Measurements from ENCODE around the gene PCDHGA6. TPM values are rescaled to one million over a fixed set of nuclear protein-coding genes. Genes with fewer than 3 reads are reported as not detected.

The PCDHGA6 gene
- total RNA-seq, 4 donors from 2014 or later, result 3.1 to 6.2 (median 3.4) TPM

DNA sequence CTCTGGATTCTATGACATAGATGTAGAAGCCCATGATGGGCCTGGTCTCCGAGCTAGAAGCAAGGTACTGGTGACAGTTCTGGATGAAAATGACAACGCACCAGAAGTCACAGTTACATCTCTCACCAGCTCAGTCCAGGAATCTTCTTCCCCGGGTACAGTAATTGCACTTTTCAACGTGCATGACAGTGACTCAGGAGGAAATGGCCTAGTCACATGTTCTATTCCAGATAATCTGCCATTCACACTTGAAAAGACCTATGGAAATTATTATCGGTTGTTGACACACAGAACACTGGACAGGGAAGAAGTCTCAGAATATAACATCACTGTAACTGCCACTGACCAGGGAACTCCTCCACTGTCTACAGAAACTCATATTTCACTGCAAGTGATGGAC, 17.6 kb upstream of the PCDHGA6 start:
- TF ChIP-seq, protein P1, sequence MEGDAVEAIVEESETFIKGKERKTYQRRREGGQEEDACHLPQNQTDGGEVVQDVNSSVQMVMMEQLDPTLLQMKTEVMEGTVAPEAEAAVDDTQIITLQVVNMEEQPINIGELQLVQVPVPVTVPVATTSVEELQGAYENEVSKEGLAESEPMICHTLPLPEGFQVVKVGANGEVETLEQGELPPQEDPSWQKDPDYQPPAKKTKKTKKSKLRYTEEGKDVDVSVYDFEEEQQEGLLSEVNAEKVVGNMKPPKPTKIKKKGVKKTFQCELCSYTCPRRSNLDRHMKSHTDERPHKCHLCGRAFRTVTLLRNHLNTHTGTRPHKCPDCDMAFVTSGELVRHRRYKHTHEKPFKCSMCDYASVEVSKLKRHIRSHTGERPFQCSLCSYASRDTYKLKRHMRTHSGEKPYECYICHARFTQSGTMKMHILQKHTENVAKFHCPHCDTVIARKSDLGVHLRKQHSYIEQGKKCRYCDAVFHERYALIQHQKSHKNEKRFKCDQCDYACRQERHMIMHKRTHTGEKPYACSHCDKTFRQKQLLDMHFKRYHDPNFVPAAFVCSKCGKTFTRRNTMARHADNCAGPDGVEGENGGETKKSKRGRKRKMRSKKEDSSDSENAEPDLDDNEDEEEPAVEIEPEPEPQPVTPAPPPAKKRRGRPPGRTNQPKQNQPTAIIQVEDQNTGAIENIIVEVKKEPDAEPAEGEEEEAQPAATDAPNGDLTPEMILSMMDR (IDR thresholded peaks at IDR 0.05; ENCODE audit: low read depth), result no peak

DNA sequence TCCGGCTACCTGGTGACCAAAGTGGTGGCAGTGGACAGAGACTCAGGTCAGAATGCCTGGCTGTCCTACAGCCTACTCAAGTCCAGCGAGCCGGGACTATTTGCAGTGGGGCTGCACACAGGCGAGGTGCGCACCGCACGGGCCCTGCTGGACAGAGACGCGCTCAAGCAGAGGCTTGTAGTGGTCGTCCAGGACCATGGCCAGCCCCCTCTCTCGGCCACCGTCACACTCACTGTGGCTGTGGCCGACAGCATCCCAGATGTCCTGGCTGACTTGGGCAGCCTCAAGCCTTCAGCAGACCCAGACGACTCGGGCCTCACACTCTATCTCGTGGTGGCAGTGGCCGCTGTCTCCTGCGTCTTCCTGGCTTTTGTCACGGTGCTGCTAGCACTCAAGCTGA, 16.7 kb upstream of the PCDHGA6 start:
- TF ChIP-seq, protein P1 (IDR thresholded peaks at IDR 0.05; ENCODE audit: low read depth), result no peak

DNA sequence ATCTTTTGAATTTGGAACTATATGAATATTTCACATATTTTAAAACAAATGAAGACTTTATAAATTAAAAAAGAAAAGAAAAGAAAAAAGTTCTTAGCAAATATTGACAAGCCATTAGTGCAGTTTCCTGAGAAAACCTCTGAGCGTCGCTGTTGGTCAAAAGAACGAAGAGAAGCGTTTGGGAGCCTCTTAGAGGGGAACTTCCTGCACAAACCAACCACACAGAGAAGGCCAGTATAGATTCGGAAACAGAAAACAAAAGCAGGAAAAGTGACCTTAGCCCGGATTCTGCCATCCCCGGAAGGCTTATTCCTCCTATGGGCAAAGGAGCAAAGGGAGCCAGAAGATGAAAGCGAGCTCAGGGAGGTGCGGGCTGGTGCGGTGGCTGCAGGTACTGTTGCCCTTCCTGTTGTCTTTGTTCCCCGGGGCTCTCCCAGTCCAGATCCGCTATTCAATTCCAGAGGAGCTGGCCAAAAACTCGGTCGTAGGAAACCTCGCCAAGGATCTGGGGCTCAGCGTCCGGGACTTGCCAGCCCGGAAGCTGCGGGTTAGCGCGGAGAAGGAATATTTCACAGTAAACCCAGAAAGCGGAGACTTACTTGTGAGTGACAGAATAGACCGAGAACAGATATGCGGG, 13.8 kb upstream of the PCDHGA6 start, which contains the start of gene PCDHGB2:
Gene PCDHGB2, plus strand, starts transcription at position 205 of the 637 bp plus-strand sequence. Its CDS starts 142 bp downstream, at position 347.
- TF ChIP-seq, protein P1 (IDR thresholded peaks at IDR 0.05; ENCODE audit: low read depth), result no peak

DNA sequence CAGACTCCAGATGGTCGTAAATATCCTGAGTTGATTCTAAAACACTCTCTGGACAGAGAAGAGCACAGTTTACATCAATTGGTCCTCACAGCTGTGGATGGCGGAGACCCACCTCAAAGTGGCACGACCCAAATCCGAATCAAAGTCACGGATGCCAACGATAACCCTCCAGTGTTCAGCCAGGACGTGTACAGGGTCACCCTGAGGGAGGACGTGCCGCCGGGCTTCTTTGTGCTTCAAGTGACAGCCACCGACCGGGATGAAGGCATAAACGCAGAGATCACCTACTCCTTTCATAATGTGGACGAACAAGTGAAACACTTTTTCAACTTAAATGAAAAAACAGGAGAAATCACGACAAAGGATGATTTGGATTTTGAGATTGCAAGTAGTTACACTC, 13.0 kb upstream of the PCDHGA6 start:
- TF ChIP-seq, protein P1 (IDR thresholded peaks at IDR 0.05; ENCODE audit: low read depth), result no peak

DNA sequence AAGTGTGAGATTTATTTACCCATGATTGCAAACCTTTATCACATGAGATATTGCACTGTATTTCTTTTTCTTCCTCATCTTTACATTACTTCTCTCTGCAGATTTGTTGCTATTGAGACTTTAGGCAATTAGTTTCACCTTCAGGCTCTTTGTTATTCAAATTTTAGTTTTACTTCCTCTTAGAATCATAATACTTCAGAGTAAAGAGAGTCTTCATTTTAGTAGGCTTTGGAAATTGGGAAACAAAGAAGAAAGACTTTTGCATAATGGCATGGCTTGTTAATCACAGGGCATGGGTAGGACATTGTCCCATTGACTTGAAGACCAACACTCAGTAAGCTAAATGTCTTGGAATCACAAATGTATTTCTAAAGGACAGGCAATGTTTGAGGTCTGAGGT, 11.0 kb upstream of the PCDHGA6 start:
- TF ChIP-seq, protein P1 (IDR thresholded peaks at IDR 0.05; ENCODE audit: low read depth), result no peak

DNA sequence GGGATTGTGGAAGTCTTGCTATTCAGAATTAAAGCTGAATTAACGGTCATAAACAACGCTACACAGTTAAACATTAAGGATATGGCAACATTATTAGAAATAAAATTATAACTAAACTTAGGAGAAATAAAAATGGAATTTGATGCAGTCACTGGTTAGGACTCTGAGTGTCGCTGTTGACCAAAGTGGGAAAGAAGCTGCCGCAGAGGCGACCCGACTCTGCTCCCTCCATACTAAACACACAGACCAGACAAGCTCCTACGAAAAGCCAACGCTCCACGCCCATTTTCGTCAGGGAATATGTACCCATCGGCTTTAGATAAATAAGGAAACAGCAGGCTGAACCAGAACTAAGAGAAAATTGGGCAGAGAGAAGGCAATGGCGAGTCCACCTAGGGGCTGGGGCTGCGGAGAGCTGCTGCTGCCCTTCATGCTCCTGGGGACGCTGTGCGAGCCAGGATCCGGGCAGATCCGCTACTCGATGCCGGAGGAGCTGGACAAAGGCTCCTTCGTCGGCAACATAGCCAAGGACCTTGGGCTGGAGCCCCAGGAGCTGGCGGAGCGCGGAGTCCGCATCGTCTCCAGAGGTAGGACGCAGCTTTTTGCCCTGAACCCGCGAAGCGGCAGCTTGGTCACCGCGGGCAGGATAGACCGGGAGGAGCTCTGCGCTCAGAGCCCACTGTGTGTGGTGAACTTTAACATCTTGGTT, 9.6 kb upstream of the PCDHGA6 start, which contains the start of gene PCDHGA5:
Gene PCDHGA5, plus strand, starts transcription at position 211 of the 709 bp plus-strand sequence. Its CDS starts 169 bp downstream, at position 380.
- TF ChIP-seq, protein P1 (IDR thresholded peaks at IDR 0.05; ENCODE audit: low read depth), result no peak
